BLaER1 (cell line): ENCODE results near the gene OR2AG1.
"Not testable (repeated sequence)": the region's sequence is repeated elsewhere in the genome, so short reads cannot be mapped to it uniquely, and the experiment has no call there.

Source experiments
- H3K27ac ChIP-seq: shearing (Covaris generic); formaldehyde crosslinking; 2 replicates; pipeline ENCODE4 v1.8.1; 2022
- H3K27me3 ChIP-seq: shearing (Covaris generic); formaldehyde crosslinking; 2 replicates; pipeline ENCODE4 v1.8.1; 2022
- H3K36me3 ChIP-seq: shearing (Covaris generic); formaldehyde crosslinking; 2 replicates; pipeline ENCODE4 v1.8.1; 2022
- H3K4me1 ChIP-seq: shearing (Covaris generic); formaldehyde crosslinking; 2 replicates; pipeline ENCODE4 v1.8.1; 2022
- H3K4me2 ChIP-seq: shearing (Covaris generic); formaldehyde crosslinking; 2 replicates; pipeline ENCODE4 v1.8.1; 2022
- H3K4me3 ChIP-seq: shearing (Covaris generic); formaldehyde crosslinking; 2 replicates; pipeline ENCODE4 v1.8.1; 2022
- H3K9ac ChIP-seq: shearing (Covaris generic); formaldehyde crosslinking; 2 replicates; pipeline ENCODE4 v1.8.1; 2022
- H3K9me3 ChIP-seq: shearing (Covaris generic); formaldehyde crosslinking; 2 replicates; pipeline ENCODE4 v1.8.1; 2022
- H4K20me1 ChIP-seq: shearing (Covaris generic); formaldehyde crosslinking; 2 replicates; pipeline ENCODE4 v1.8.1; 2022
- Cebpa-rat ChIP-seq: shearing (Covaris generic); IDR thresholded peaks from 2 replicates; pipeline ENCODE4 v1.8.1; 2022

The OR2AG1 gene

GRCh38 chr11:6780829-6781228 is 2.0 kb upstream of the OR2AG1 start:
- H3K4me1 ChIP-seq, result no peaks in the 10 kb centered on the region
- H3K36me3 ChIP-seq, result no peaks in the 10 kb centered on the region
- no peak overlapping the region for H3K9ac ChIP-seq
- TF ChIP-seq Cebpa-rat, result no peak
- no peak overlapping the region for H3K27ac ChIP-seq
- no peaks in the 10 kb centered on the region for H4K20me1 ChIP-seq
- H3K4me3 ChIP-seq, result no peak overlapping the region
- H3K9me3 ChIP-seq, result no peaks in the 10 kb centered on the region
- H3K4me2 ChIP-seq, result no peak overlapping the region
- H3K27me3 ChIP-seq, result no peaks in the 10 kb centered on the region

DNA sequence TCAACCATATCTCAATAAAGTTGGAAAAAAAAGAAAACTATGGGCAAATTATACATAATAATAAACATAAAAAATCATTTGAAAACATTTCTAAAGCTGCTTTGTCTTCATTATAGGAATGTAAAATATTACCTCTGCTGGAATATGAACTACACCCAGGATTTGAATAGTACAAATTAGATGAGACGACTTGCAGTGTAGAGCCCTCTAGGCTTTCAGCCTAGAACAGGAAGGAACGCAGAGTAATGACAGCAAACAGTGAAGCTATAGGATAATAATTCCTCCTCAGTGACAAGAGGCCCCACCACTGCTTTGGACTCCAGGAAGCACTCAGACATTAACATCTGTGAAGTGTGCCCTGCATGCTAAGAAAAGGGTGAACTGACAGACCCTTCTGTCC is 7.7 kb downstream of the OR2AG1 start:
- H3K4me1 ChIP-seq, result no peaks in the 10 kb centered on the region
- no peak overlapping the region for H3K4me2 ChIP-seq
- no peak overlapping the region for H3K27ac ChIP-seq
- H3K9ac ChIP-seq, result no peak overlapping the region
- no peak for TF ChIP-seq Cebpa-rat
- no peak overlapping the region for H3K4me3 ChIP-seq
- no peaks in the 10 kb centered on the region for H4K20me1 ChIP-seq
- no peaks in the 10 kb centered on the region for H3K36me3 ChIP-seq
- H3K9me3 ChIP-seq, result no peaks in the 10 kb centered on the region
- H3K27me3 ChIP-seq, result no peaks in the 10 kb centered on the region

DNA sequence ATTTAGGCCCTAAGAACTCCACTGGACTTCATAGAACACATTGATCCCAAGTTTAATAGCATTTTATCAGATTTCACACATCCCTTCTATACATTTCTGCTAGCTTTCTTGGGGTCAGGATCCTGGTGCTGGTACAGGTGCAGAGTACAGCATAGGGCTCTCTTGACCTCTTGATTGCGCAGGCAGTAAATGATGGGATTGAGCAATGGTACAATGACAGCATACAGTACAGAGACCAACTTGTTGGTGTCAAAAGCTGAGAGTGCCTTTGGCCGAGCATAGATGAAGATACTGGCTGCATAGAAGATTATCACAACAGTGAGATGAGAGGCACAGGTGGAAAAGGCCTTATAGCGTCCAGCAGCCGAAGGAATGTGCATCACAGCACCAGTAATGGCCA is 11.8 kb downstream of the OR2AG1 start:
- Histone ChIP-seq H3K9ac (no peak overlapping the region), H3K27me3 (no peaks in the 10 kb centered on the region), H3K4me1 (no peaks in the 10 kb centered on the region), H3K36me3 (no peaks in the 10 kb centered on the region), H3K4me2 (no peak overlapping the region), H3K9me3 (no peaks in the 10 kb centered on the region), H3K4me3 (no peak overlapping the region), H4K20me1 (no peaks in the 10 kb centered on the region), H3K27ac (no peak overlapping the region)
- no peak for TF ChIP-seq Cebpa-rat

- Histone ChIP-seq H3K4me2 (no peak within 1 kb of the TSS), H3K27me3 (no peaks in the 10 kb centered on the region), H3K4me1 (no peaks in the 10 kb centered on the region), H3K9ac (no peak within 1 kb of the TSS), H3K27ac (no peak within 1 kb of the TSS), H3K36me3 (no peaks in the 10 kb centered on the region), H3K9me3 (peaks cover 7% of the 10 kb centered on the region), H3K4me3 (no peak within 1 kb of the TSS), H4K20me1 (no peaks in the 10 kb centered on the region)
- no peak for TF ChIP-seq Cebpa-rat
These were observed 16.6 kb downstream of the OR2AG1 start, which contains the start of gene OR6A2 for GRCh38 chr11:6799402-6799801. Gene OR6A2, minus strand, starts transcription at chr11:6799689. Its CDS starts 3,981 bp downstream, at chr11:6795708.

DNA sequence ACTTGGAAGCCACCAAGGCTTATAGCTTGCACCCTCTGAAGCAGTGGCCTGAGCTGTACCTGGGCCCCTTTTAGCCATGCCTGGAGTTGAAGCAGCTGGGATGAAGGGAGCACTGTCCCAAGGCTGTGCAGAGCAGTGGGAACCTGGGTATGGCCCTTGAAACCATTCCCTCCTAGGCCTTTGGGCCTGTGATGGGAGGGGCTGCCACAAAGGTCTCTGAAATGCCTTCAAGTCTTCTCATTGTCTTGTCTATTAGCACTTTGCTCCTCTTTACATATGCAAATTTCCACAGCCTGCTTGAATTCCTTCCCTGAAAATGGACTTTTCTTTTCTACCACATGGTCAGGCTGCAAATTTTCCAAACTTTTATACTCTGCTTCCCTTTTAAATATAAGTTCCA is 18.3 kb downstream of the OR2AG1 start:
- H3K9ac ChIP-seq, H4K20me1 ChIP-seq, H3K4me2 ChIP-seq, H3K27me3 ChIP-seq, H3K36me3 ChIP-seq, H3K4me1 ChIP-seq, H3K27ac ChIP-seq, H3K9me3 ChIP-seq, H3K4me3 ChIP-seq: not testable (repeated sequence)

GRCh38 chr11:6812390-6813005 is 29.7 kb downstream of the OR2AG1 start:
- TF ChIP-seq Cebpa-rat, result no peak

GRCh38 chr11:6813656-6814055 is 30.8 kb downstream of the OR2AG1 start:
- no peak overlapping the region for H3K9ac ChIP-seq
- TF ChIP-seq Cebpa-rat, result no peak
- no peaks in the 10 kb centered on the region for H3K27me3 ChIP-seq
- H3K27ac ChIP-seq, result no peak overlapping the region
- no peaks in the 10 kb centered on the region for H3K36me3 ChIP-seq
- 0 out of 2 replicates have a peak, but pooled peaks cover 5% of the 10 kb centered on the region for H3K4me1 ChIP-seq
- peaks cover 12% of the 10 kb centered on the region for H3K9me3 ChIP-seq
- no peak overlapping the region for H3K4me2 ChIP-seq
- no peaks in the 10 kb centered on the region for H4K20me1 ChIP-seq
- no peak overlapping the region for H3K4me3 ChIP-seq

More at GRCh38 chr11:6812390-6813005, 29.7 kb downstream of the OR2AG1 start:
- Histone ChIP-seq H3K4me1 (0 out of 2 replicates have a peak, but pooled peaks cover 5% of the 10 kb centered on the region), H3K9ac (no peak overlapping the region), H3K27ac (no peak overlapping the region), H3K36me3 (no peaks in the 10 kb centered on the region), H3K4me3 (no peak overlapping the region), H3K4me2 (no peak overlapping the region), H3K27me3 (no peaks in the 10 kb centered on the region), H4K20me1 (no peaks in the 10 kb centered on the region), H3K9me3 (no peaks in the 10 kb centered on the region)

DNA sequence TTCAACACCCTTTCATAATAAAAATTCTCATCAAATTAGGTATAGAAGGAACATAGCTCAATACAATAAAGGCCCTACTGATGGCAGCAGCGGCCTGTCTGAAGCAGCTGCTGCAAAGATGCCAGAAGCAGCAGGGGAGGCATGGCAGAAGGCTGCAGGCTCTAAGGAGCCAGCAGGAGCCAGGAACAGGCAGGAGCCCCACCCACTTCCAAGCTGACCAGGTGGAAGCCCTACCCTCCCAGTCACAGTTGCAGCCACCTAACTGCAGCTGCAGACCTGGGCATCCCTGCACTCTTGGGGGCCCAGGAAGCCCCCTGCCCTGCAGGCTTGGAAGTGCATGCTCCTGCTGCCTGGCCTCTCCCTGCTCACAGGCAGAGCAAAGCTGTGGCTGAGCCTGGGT is 34.9 kb downstream of the OR2AG1 start:
- Histone ChIP-seq H3K9ac (no peak overlapping the region), H3K4me1 (peaks cover 10% of the 10 kb centered on the region; the same call in 1 of the 2 replicates), H3K36me3 (no peaks in the 10 kb centered on the region), H3K27ac (no peak overlapping the region), H3K4me3 (no peak overlapping the region), H3K4me2 (no peak overlapping the region), H3K27me3 (no peaks in the 10 kb centered on the region), H3K9me3 (peaks cover 32% of the 10 kb centered on the region), H4K20me1 (no peaks in the 10 kb centered on the region)
- no peak for TF ChIP-seq Cebpa-rat

DNA sequence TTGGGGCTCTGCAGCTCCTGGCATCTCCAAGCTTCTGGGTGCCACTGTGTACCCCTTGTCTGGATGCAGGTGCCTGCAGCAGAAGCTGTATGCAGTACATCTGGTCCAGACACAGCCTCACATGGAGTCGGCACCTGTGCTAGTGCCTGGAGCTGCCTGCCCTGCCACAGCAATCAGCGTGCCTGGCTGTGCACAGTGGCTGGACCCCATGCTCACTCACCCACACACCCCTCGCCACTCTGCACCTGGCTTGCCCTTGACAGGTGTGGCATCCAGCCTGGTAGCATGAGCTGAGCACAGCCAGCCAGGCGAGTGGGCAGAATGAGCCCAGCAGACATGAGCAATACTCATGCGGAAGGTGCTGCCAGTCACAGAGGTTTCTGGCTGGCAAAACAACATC is 36.1 kb downstream of the OR2AG1 start:
- Histone ChIP-seq H3K9ac (no peak overlapping the region), H3K4me2 (no peak overlapping the region), H3K9me3 (peaks cover 32% of the 10 kb centered on the region), H3K36me3 (no peaks in the 10 kb centered on the region), H4K20me1 (no peaks in the 10 kb centered on the region), H3K27ac (no peak overlapping the region), H3K27me3 (no peaks in the 10 kb centered on the region), H3K4me1 (peaks cover 5% of the 10 kb centered on the region; the same call in 1 of the 2 replicates), H3K4me3 (no peak overlapping the region)
- no peak for TF ChIP-seq Cebpa-rat

GRCh38 chr11:6824136-6824823 is 41.5 kb downstream of the OR2AG1 start:
- TF ChIP-seq Cebpa-rat, result no peak
- no peak overlapping the region for H3K4me3 ChIP-seq
- peaks cover 14% of the 10 kb centered on the region for H3K9me3 ChIP-seq
- no peaks in the 10 kb centered on the region for H4K20me1 ChIP-seq
- no peak overlapping the region for H3K9ac ChIP-seq
- no peak overlapping the region for H3K27ac ChIP-seq
- H3K36me3 ChIP-seq, result no peaks in the 10 kb centered on the region
- no peak overlapping the region for H3K4me2 ChIP-seq
- peaks cover 5% of the 10 kb centered on the region; the same call in 1 of the 2 replicates for H3K4me1 ChIP-seq
- H3K27me3 ChIP-seq, result no peaks in the 10 kb centered on the region
